DOHH2 (cell line): Measurements from ENCODE around the gene OSBPL9.

Experiments
- H3F3A ChIP-seq: fragments of 200-600 bp; sonication (generic), shearing (Covaris generic); 2 replicates; pipeline ENCODE4 v1.6.0; 2016; ENCODE audit warnings: antibody characterized with exemption, mild to moderate bottlenecking; ENCODE audit not compliant: control insufficient read depth, insufficient read depth
- H3K27ac ChIP-seq: fragments of 200-600 bp; sonication (generic); 2 replicates; pipeline ENCODE4 v1.5.1; 2014; ENCODE audit warnings: low read depth, mild to moderate bottlenecking, low read length, moderate library complexity
- H3K27me3 ChIP-seq: fragments of 200-600 bp; sonication (generic); 2 replicates; pipeline ENCODE4 v1.6.1; 2014; ENCODE audit warnings: mild to moderate bottlenecking, low read length, mixed read lengths; ENCODE audit not compliant: control insufficient read depth
- H3K36me3 ChIP-seq: fragments of 200-600 bp; sonication (generic); 2 replicates; pipeline ENCODE4 v1.6.1; 2014; ENCODE audit warnings: mild to moderate bottlenecking, low read length, moderate library complexity, mixed read lengths; ENCODE audit not compliant: control insufficient read depth
- H3K4me1 ChIP-seq: fragments of 200-600 bp; sonication (generic); 2 replicates; pipeline ENCODE4 v1.6.1; 2014; ENCODE audit warnings: mild to moderate bottlenecking, low read length, mixed read lengths; ENCODE audit not compliant: control insufficient read depth
- H3K4me2 ChIP-seq: fragments of 200-600 bp; sonication (generic); 2 replicates; pipeline ENCODE4 v1.6.0; 2014; ENCODE audit warnings: mild to moderate bottlenecking, low read length, moderate library complexity
- H3K4me3 ChIP-seq: fragments of 200-600 bp; sonication (generic); 2 replicates; pipeline ENCODE4 v1.5.1; 2014; ENCODE audit warnings: mild to moderate bottlenecking, low read length, mixed read lengths
- H3K79me2 ChIP-seq: fragments of 200-600 bp; sonication (generic); 2 replicates; pipeline ENCODE4 v1.6.1; 2014; ENCODE audit warnings: mild to moderate bottlenecking, low read length, mixed read lengths; ENCODE audit not compliant: control insufficient read depth
- H3K9me2 ChIP-seq: fragments of 200-600 bp; sonication (generic); replicated peaks from 2 replicates; pipeline ENCODE4 v1.6.1; 2014; ENCODE audit warnings: mild to moderate bottlenecking, low read length, mixed read lengths; ENCODE audit not compliant: control insufficient read depth
- H3K9me3 ChIP-seq: fragments of 200-600 bp; sonication (generic); 2 replicates; pipeline ENCODE4 v1.6.1; 2014; ENCODE audit warnings: antibody characterized with exemption, low read length, mixed read lengths; ENCODE audit not compliant: control insufficient read depth, insufficient read depth
- H4K20me1 ChIP-seq: fragments of 200-600 bp; sonication (generic); 2 replicates; pipeline ENCODE4 v1.6.0; 2014; ENCODE audit warnings: low read depth, mild to moderate bottlenecking, antibody characterized with exemption, low read length, moderate library complexity; ENCODE audit not compliant: control insufficient read depth, insufficient read depth
- CTCF ChIP-seq: fragments of 200-600 bp; sonication (generic); IDR thresholded peaks from one replicate; pipeline ENCODE4 v1.5.1; 2014; ENCODE audit warnings: antibody characterized with exemption, mild to moderate bottlenecking, low read depth, low read length; ENCODE audit not compliant: poor library complexity, severe bottlenecking
- EZH2phosphoT487 ChIP-seq: fragments of 200-600 bp; sonication (generic); IDR thresholded peaks from 2 replicates; pipeline ENCODE4 v1.6.1; 2017; ENCODE audit warnings: borderline replicate concordance, mild to moderate bottlenecking, antibody characterized with exemption, low read length, moderate library complexity, mixed read lengths

Gene OSBPL9

GRCh38 chr1:51716746-51717145, 99.9 kb downstream of the OSBPL9 start:
- Histone ChIP-seq H3F3A (no peaks in the 10 kb centered on the region), H3K36me3 (no peaks in the 10 kb centered on the region), H3K4me3 (no peak overlapping the region), H3K4me2 (no peak overlapping the region), H4K20me1 (no peaks in the 10 kb centered on the region), H3K4me1 (no peaks in the 10 kb centered on the region), H3K79me2 (no peaks in the 10 kb centered on the region), H3K27ac (no peak overlapping the region), H3K9me3 (no peaks in the 10 kb centered on the region), H3K9me2 (no peaks in the 10 kb centered on the region), H3K27me3 (no peaks in the 10 kb centered on the region)
- TF ChIP-seq CTCF (no peak), EZH2phosphoT487 (no peak)

GRCh38 chr1:51717842-51718241, 101.0 kb downstream of the OSBPL9 start:
- Histone ChIP-seq H3K9me3 (no peaks in the 10 kb centered on the region), H3K79me2 (no peaks in the 10 kb centered on the region), H3K4me3 (no peak overlapping the region), H3K4me2 (no peak overlapping the region), H4K20me1 (no peaks in the 10 kb centered on the region), H3K27ac (no peak overlapping the region), H3K36me3 (no peaks in the 10 kb centered on the region), H3F3A (no peaks in the 10 kb centered on the region), H3K4me1 (no peaks in the 10 kb centered on the region), H3K27me3 (no peaks in the 10 kb centered on the region), H3K9me2 (no peaks in the 10 kb centered on the region)
- no peak for TF ChIP-seq CTCF
- no peak for TF ChIP-seq EZH2phosphoT487

- Histone ChIP-seq H3F3A (no peaks in the 10 kb centered on the region), H3K4me1 (no peaks in the 10 kb centered on the region; the same call in 1 of the 2 replicates), H3K9me3 (no peaks in the 10 kb centered on the region), H3K36me3 (no peaks in the 10 kb centered on the region), H3K27me3 (no peaks in the 10 kb centered on the region), H3K27ac (no peak overlapping the region), H4K20me1 (no peaks in the 10 kb centered on the region), H3K4me2 (no peak overlapping the region), H3K79me2 (no peaks in the 10 kb centered on the region), H3K9me2 (no peaks in the 10 kb centered on the region), H3K4me3 (no peak overlapping the region)
- TF ChIP-seq CTCF: no peak
- TF ChIP-seq EZH2phosphoT487: no peak
Measured at GRCh38 chr1:51719146-51719545, 102.3 kb downstream of the OSBPL9 start.

GRCh38 chr1:51724797-51725196, 107.9 kb downstream of the OSBPL9 start:
- Histone ChIP-seq H3K36me3 (no peaks in the 10 kb centered on the region; the same call in 1 of the 2 replicates), H3K4me1 (peaks cover 26% of the 10 kb centered on the region), H3K27me3 (no peaks in the 10 kb centered on the region), H3K9me2 (no peaks in the 10 kb centered on the region), H3K27ac (no peak overlapping the region), H3F3A (no peaks in the 10 kb centered on the region), H3K79me2 (peaks cover 9% of the 10 kb centered on the region), H4K20me1 (no peaks in the 10 kb centered on the region), H3K9me3 (no peaks in the 10 kb centered on the region), H3K4me3 (no peak overlapping the region), H3K4me2 (no peak overlapping the region)
- TF ChIP-seq EZH2phosphoT487 (no peak), CTCF (no peak)
